Measurements from ENCODE around the gene IL11. TPM values are rescaled to one million over a fixed set of nuclear protein-coding genes. Genes with fewer than 3 reads are reported as not detected.

Gene IL11
- total RNA-seq, 2 donors from 2014 or later, result 0.92 TPM; not detected in 1

- no peaks in the 10 kb centered on the region for H3K9me3 ChIP-seq
- no peaks in the 10 kb centered on the region for H3K27me3 ChIP-seq (replicated peaks; ENCODE audit: insufficient read depth)
- DNase-seq (ENCODE audit: low spot score), result no peak
- no peak overlapping the region for H3K27ac ChIP-seq
- no peak for TF ChIP-seq CTCF (IDR thresholded peaks at IDR 0.05)
- H3K4me1 ChIP-seq (ENCODE audit: control insufficient read depth in 1 of 2, low read depth in 2 of 2), result no peaks in the 10 kb centered on the region
- no peak for ATAC-seq (ENCODE audit: insufficient number of reproducible peaks, low FRiP score, low read depth)
- no peaks in the 10 kb centered on the region for H3K36me3 ChIP-seq
- H3K4me3 ChIP-seq, result no peak overlapping the region
Observed at GRCh38 chr19:55314396-55314795, 55.9 kb downstream of the IL11 start.

Other genes starting within 250 kb of the IL11 start
- gene TNNT1, start 221.3 kb downstream of the IL11 start, total RNA-seq, result not detected
- gene TNNI3, start 212.7 kb downstream of the IL11 start, total RNA-seq, result not detected
- not detected for gene DNAAF3, start 203.8 kb downstream of the IL11 start, total RNA-seq
- not detected for gene SYT5, start 190.2 kb downstream of the IL11 start, total RNA-seq
- 1 to 10 TPM in 1 of 2 donors, under 1 TPM in 1; 0.14 to 1.1 TPM for gene PTPRH, start 161.0 kb downstream of the IL11 start, total RNA-seq
- 1 to 10 TPM; 2.4 to 4.8 TPM for gene TMEM86B, start 141.7 kb downstream of the IL11 start, total RNA-seq
- gene PPP6R1, start 111.4 kb downstream of the IL11 start, total RNA-seq, result 10 to 100 TPM; 46.7 to 52.3 TPM
- 10 to 100 TPM; 26.8 to 26.9 TPM for gene HSPBP1, start 90.4 kb downstream of the IL11 start, total RNA-seq
- 10 to 100 TPM; 10.8 to 16.7 TPM for gene BRSK1, start 86.5 kb downstream of the IL11 start, total RNA-seq
- gene TMEM150B, start 45.1 kb downstream of the IL11 start, total RNA-seq, result 1 to 10 TPM in 1 of 2 donors, not detected in 1; 6.8 TPM
- 10 to 100 TPM; 10.2 to 25.2 TPM for gene KMT5C, start 30.6 kb downstream of the IL11 start, total RNA-seq
- not detected for gene COX6B2, start 15.7 kb downstream of the IL11 start, total RNA-seq
- not detected for gene GARIN5B, start 7.2 kb downstream of the IL11 start, total RNA-seq
- not detected for gene TMEM190, start 6.4 kb upstream of the IL11 start, total RNA-seq
- 1 to 10 TPM in 1 of 2 donors, not detected in 1; 4.2 TPM for gene TMEM238, start 13.8 kb upstream of the IL11 start, total RNA-seq
- 100 to 1,000 TPM; 175 to 274 TPM for gene RPL28, start 15.5 kb upstream of the IL11 start, total RNA-seq
- 10 to 100 TPM; 16.3 to 17.9 TPM for gene UBE2S, start 37.3 kb upstream of the IL11 start, total RNA-seq
- gene SHISA7, start 72.8 kb upstream of the IL11 start, total RNA-seq, result not detected
- gene ISOC2, start 91.2 kb upstream of the IL11 start, total RNA-seq, result 10 to 100 TPM; 18.8 to 27.4 TPM
- not detected for gene C19orf85, start 94.3 kb upstream of the IL11 start, total RNA-seq
- 1 to 10 TPM; 3.5 to 7.2 TPM for gene ZNF628, start 106.2 kb upstream of the IL11 start, total RNA-seq
- gene NAT14, start 114.7 kb upstream of the IL11 start, total RNA-seq, result 1 to 10 TPM; 3.4 to 3.8 TPM
- gene SSC5D, start 118.0 kb upstream of the IL11 start, total RNA-seq, result 10 to 100 TPM in 1 of 2 donors, 1 to 10 TPM in 1; 4.3 to 58.3 TPM
- gene SBK2, start 166.7 kb upstream of the IL11 start, total RNA-seq, result not detected
- gene SBK3, start 175.1 kb upstream of the IL11 start, total RNA-seq, result not detected
- gene ZNF579, start 210.4 kb upstream of the IL11 start, total RNA-seq, result 1 to 10 TPM; 2.4 to 3.9 TPM
- 10 to 100 TPM in 1 of 2 donors, 1 to 10 TPM in 1; 9.5 to 17.3 TPM for gene FIZ1, start 229.1 kb upstream of the IL11 start, total RNA-seq
- gene ZNF524, start 229.8 kb upstream of the IL11 start, total RNA-seq, result 10 to 100 TPM; 21.7 to 26.4 TPM
- gene ZNF865, start 235.2 kb upstream of the IL11 start, total RNA-seq, result 10 to 100 TPM; 11.9 to 14.5 TPM

Measured in thoracic aorta (tissue), 2 donors.